Esophagus squamous epithelium (tissue), 4 donors: Measurements from ENCODE around the gene GRK5.

Experiments
- POLR2A ChIP-seq, 4 donors: fragments of 450-650 bp; IDR thresholded peaks; one replicate each; pipeline ENCODE4 v1.6.1; 2017; ENCODE audit warnings: antibody characterized with exemption in 4 of 4, mild to moderate bottlenecking in 4 of 4, moderate library complexity in 3 of 4
- TF ChIP-seq, protein P1 (sequence below), 6 experiments: fragments of 450-650 bp in 4 of 6; fragments of 200-600 bp in 2 of 6; sonication (generic) in 2 of 6; IDR thresholded peaks; one replicate each; pipeline ENCODE4 v1.5.1; 2016 to 2019; ENCODE audit warnings: antibody characterized with exemption in 6 of 6, mild to moderate bottlenecking in 4 of 6, moderate library complexity in 4 of 6

- TF ChIP-seq, protein P1, sequence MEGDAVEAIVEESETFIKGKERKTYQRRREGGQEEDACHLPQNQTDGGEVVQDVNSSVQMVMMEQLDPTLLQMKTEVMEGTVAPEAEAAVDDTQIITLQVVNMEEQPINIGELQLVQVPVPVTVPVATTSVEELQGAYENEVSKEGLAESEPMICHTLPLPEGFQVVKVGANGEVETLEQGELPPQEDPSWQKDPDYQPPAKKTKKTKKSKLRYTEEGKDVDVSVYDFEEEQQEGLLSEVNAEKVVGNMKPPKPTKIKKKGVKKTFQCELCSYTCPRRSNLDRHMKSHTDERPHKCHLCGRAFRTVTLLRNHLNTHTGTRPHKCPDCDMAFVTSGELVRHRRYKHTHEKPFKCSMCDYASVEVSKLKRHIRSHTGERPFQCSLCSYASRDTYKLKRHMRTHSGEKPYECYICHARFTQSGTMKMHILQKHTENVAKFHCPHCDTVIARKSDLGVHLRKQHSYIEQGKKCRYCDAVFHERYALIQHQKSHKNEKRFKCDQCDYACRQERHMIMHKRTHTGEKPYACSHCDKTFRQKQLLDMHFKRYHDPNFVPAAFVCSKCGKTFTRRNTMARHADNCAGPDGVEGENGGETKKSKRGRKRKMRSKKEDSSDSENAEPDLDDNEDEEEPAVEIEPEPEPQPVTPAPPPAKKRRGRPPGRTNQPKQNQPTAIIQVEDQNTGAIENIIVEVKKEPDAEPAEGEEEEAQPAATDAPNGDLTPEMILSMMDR (IDR thresholded peaks at IDR 0.05) = no peak
- no peak for TF ChIP-seq POLR2A (IDR thresholded peaks at IDR 0.05)
Observed at GRCh38 chr10:119384127-119384526, 176.8 kb downstream of the GRK5 start.
